ENCODE measurements around the gene DES. TPM values are rescaled to one million over a fixed set of nuclear protein-coding genes. Genes with fewer than 3 reads are reported as not detected.

The DES gene
- total RNA-seq, 2 experiments from 2014 or later, result not detected

DNA sequence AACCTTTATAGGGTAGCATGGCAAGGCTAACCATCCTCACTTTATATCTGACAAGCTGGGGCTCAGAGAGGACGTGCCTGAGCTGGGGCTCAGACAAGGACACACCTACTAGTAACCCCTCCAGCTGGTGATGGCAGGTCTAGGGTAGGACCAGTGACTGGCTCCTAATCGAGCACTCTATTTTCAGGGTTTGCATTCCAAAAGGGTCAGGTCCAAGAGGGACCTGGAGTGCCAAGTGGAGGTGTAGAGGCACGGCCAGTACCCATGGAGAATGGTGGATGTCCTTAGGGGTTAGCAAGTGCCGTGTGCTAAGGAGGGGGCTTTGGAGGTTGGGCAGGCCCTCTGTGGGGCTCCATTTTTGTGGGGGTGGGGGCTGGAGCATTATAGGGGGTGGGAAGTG is 1.2 kb upstream of the DES start:
- Mint-ChIP-seq H3K4me1 (no peaks in the 10 kb centered on the region), H3K9me3 (ENCODE audit: low read depth) (no peaks in the 10 kb centered on the region), H3K27me3 (peaks cover 51% of the 10 kb centered on the region), H3K36me3 (no peaks in the 10 kb centered on the region), H3K27ac (no peak overlapping the region), H3K4me3 (no peak overlapping the region)
- ATAC-seq (no peak), DNase-seq (no peak)
- CTCF ChIA-PET, result interaction anchor here (0.7 to 2.2 kb wide), 2 partner anchors 14 to 458 kb away, joined by 4 to 11 read pairs; no protein-coding TSS in a partner anchor

DNA sequence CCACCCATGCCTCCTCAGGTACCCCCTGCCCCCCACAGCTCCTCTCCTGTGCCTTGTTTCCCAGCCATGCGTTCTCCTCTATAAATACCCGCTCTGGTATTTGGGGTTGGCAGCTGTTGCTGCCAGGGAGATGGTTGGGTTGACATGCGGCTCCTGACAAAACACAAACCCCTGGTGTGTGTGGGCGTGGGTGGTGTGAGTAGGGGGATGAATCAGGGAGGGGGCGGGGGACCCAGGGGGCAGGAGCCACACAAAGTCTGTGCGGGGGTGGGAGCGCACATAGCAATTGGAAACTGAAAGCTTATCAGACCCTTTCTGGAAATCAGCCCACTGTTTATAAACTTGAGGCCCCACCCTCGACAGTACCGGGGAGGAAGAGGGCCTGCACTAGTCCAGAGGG is 803 bp upstream of the DES start:
- peaks cover 51% of the 10 kb centered on the region for H3K27me3 Mint-ChIP-seq
- H3K4me1 Mint-ChIP-seq, result no peaks in the 10 kb centered on the region
- ATAC-seq (no peak), DNase-seq (no peak)
- CTCF ChIA-PET, result interaction anchor here (2.2 kb wide), 1 partner anchor 15 kb away, joined by 11 read pairs; no protein-coding TSS in a partner anchor
- H3K36me3 Mint-ChIP-seq, result no peaks in the 10 kb centered on the region
- no peaks in the 10 kb centered on the region for H3K9me3 Mint-ChIP-seq (ENCODE audit: low read depth)
- H3K4me3 Mint-ChIP-seq, result no peak overlapping the region
- H3K27ac Mint-ChIP-seq, result no peak overlapping the region

DNA sequence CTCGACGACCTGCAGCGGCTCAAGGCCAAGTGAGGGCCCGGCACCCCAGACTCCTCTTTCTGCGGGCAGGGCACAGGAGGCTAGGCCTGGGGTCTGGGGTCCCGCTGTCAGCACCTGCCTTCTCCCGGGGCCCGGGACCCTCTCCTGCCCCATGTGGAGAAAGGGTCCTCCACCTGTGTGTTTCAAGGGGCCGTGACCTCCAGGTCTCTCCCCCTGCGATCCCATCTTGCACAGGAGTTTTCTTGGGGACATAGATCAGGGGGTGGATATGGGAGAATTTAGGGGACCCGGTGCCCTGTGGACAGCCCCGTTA is 791 bp downstream of the DES start:
- ATAC-seq (no peak), DNase-seq (no peak)
- Mint-ChIP-seq H3K27me3 (peaks cover 40% of the 10 kb centered on the region), H3K4me1 (no peaks in the 10 kb centered on the region), H3K9me3 (ENCODE audit: low read depth) (no peaks in the 10 kb centered on the region), H3K4me3 (no peak overlapping the region), H3K27ac (no peak overlapping the region), H3K36me3 (no peaks in the 10 kb centered on the region)
- CTCF ChIA-PET, result interaction anchor here (0.8 to 1.7 kb wide), 2 partner anchors 15 to 16 kb away, joined by 3 to 4 read pairs; no protein-coding TSS in a partner anchor

DNA sequence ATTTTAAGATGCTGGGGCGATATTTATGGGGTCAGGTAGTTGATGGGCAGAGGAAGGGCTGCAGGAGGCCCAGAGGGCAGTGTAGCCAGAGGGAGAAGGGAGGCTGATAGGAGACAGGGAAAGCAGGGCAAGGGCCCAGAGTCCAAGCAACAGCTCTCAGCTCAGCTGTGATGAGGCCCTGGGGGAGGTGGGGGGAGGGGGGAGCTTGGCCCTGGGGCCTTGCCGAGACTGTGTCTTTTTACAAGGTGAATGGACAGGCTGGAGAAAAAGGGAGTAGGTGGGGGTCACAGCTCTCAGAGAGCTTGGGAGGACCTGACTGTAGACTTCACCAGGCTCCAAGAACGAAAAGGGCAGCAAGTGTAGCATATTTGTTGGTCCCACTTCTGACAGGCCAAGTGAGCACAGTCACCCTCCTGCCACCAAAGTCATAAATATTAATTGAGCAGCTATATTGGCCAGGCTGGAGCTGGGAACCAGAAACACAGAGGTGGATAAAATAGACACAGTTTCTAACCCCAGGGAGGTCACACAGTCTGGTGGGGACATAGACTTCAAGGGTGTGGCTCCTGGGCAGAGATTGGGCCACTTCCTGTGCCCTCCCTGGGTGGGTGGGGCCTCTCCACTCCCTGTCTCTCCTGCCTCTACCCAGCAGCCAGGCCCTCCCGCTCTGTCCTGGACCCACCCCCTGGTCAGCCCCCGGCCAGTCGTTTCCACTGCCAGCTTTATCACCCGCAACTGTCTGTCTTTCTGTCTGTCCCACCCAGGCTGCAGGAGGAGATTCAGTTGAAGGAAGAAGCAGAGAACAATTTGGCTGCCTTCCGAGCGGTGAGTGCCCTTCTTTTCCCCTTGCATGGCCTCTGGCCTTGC is 1.4 kb downstream of the DES start:
- Mint-ChIP-seq H3K27ac (no peak overlapping the region), H3K4me3 (no peak overlapping the region), H3K36me3 (no peaks in the 10 kb centered on the region), H3K27me3 (peaks cover 38% of the 10 kb centered on the region), H3K9me3 (ENCODE audit: low read depth) (no peaks in the 10 kb centered on the region), H3K4me1 (no peaks in the 10 kb centered on the region)
- CTCF ChIA-PET, result interaction anchor here (1.7 kb wide), 1 partner anchor 14 kb away, joined by 4 read pairs; no protein-coding TSS in a partner anchor
- ATAC-seq, result no peak
- DNase-seq, result no peak

DNA sequence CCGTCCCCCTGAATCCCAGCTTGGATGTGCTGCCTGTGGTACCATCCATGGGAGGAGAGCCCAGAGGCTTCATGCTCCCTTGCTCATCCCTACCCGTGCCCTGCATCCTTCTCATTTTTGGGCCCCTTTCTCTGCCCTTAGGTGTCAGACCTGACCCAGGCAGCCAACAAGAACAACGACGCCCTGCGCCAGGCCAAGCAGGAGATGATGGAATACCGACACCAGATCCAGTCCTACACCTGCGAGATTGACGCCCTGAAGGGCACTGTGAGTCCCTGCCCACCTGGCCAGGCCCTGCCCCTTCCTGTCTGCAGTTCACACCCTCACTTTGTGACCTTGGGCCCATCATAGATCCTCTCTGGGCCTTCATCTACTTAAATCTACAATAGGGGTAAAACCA is 2.5 kb downstream of the DES start:
- no peaks in the 10 kb centered on the region for H3K36me3 Mint-ChIP-seq
- DNase-seq (no peak), ATAC-seq (no peak)
- no peak overlapping the region for H3K27ac Mint-ChIP-seq
- no peaks in the 10 kb centered on the region for H3K9me3 Mint-ChIP-seq (ENCODE audit: low read depth)
- no peak overlapping the region for H3K4me3 Mint-ChIP-seq
- CTCF ChIA-PET, result no interaction called here
- H3K27me3 Mint-ChIP-seq, result peaks cover 27% of the 10 kb centered on the region
- no peaks in the 10 kb centered on the region for H3K4me1 Mint-ChIP-seq

DNA sequence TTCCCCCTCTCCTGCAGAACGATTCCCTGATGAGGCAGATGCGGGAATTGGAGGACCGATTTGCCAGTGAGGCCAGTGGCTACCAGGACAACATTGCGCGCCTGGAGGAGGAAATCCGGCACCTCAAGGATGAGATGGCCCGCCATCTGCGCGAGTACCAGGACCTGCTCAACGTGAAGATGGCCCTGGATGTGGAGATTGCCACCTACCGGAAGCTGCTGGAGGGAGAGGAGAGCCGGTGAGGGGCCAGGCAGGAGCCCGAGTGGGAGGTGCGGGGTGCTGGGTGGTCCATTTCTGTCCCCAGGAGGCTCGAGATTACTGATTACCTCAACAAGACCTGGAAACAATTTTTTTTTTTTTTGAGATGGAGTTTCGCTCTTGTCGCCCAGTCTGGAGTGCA is 3.1 kb downstream of the DES start:
- CTCF ChIA-PET, result no interaction called here
- no peak overlapping the region for H3K27ac Mint-ChIP-seq

DNA sequence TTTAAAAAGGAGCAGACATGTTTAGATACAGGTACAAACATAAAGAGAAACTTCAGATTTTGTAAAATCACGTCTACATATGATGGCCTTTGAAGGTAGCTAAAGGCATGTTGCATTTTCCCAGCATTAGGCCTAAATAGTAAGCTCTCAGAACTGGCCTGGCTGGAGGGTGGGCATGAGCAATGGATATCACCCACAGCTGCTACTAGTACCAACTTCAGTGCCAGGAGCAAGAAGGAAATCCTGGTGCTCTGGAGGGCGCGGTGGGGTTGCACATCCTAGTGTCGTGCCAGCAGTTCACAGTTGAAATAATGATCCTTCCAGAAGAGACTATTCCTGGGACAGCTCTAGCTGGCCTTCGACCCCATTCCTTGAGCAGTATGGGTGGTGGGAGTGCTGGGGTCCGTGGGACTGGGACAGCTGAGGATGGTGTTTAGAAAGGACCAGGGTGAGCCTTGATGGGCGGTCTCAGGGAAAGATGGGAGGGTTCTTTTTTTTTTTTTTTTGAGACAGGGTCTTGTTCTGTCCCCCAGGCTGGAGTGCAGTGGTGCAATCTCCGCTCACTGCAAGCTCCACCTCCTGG is 4.9 kb downstream of the DES start:
- no peak for ATAC-seq
- Mint-ChIP-seq H3K4me3 (no peak overlapping the region), H3K4me1 (no peaks in the 10 kb centered on the region), H3K27me3 (peaks cover 16% of the 10 kb centered on the region), H3K27ac (no peak overlapping the region), H3K9me3 (ENCODE audit: low read depth) (no peaks in the 10 kb centered on the region), H3K36me3 (no peaks in the 10 kb centered on the region)
- CTCF ChIA-PET, result no interaction called here
- DNase-seq, result no peak

More for the DNA sequence above, 3.1 kb downstream of the DES start:
- DNase-seq (no peak), ATAC-seq (no peak)
- Mint-ChIP-seq H3K4me3 (no peak overlapping the region), H3K9me3 (ENCODE audit: low read depth) (no peaks in the 10 kb centered on the region), H3K27me3 (peaks cover 22% of the 10 kb centered on the region), H3K4me1 (no peaks in the 10 kb centered on the region), H3K36me3 (no peaks in the 10 kb centered on the region)

DNA sequence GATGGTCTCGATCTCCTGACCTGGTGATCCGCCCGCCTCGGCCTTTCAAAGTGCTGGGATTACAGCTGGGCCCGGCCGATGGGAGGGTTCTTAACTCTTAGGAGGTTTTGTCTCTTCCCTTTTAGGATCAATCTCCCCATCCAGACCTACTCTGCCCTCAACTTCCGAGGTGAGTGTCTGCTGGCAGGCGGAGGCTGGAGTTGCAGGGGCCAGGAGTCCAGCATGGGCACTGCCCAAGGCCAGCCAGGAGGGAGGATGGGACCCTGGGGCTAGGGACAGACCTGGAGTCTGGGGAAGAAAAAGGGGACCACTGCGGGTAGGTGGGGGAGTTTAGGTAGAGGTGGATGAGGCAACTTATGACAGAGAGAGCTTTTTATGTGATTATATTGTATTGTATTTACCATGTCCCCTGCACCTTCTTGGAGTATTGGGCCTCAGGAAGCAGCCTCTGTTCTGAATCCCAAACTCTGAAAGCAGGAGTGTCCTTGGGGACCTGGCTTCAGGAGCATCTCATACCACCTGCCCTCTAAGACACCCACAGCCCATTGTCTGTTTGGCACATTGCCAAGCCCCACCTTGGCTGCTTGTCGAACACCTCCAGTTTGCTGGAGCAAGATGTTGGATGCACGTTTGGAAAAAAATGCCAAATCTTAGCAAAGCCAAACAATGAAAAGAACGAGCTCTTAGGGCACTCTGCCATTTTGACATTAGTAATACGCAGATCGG is 5.6 kb downstream of the DES start:
- H3K27ac Mint-ChIP-seq, result no peak overlapping the region
- CTCF ChIA-PET, result no interaction called here
- peaks cover 12% of the 10 kb centered on the region for H3K27me3 Mint-ChIP-seq
- no peaks in the 10 kb centered on the region for H3K9me3 Mint-ChIP-seq (ENCODE audit: low read depth)
- no peak overlapping the region for H3K4me3 Mint-ChIP-seq
- H3K4me1 Mint-ChIP-seq, result no peaks in the 10 kb centered on the region
- DNase-seq (no peak), ATAC-seq (no peak)
- H3K36me3 Mint-ChIP-seq, result no peaks in the 10 kb centered on the region

DNA sequence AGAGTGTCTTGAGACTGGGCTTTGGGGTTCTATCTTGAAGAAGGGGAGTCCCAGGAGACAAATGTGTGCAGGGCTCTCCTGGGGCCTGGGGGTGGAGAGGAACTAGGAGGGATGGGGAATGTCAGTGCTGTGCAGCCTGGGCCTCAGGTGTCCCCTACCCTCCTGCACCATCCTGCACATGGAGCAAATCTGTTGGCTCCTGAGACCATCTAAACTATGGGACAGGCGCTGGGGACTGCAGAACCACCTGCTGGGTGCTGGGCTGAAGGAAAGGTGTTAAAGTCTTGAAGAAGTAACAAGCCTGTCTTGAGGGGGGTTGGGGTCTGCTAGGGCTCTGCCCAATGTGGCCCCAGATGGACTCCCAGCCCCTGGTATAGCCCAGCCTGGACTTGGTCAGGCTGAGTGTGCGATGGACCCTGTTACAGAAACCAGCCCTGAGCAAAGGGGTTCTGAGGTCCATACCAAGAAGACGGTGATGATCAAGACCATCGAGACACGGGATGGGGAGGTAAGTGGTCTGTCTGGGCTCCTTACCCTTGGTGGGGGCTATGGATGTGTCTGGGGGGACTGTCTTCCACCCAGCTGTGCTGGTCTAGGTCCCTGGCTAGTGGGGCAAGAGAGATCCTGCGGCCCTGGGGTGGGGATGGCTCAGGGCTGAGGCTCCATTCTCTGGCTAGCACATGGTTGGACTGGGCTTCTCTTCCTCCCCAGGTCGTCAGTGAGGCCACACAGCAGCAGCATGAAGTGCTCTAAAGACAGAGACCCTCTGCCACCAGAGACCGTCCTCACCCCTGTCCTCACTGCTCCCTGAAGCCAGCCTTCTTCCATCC is 7.3 kb downstream of the DES start:
- no peaks in the 10 kb centered on the region for H3K36me3 Mint-ChIP-seq
- CTCF ChIA-PET, result no interaction called here

DNA sequence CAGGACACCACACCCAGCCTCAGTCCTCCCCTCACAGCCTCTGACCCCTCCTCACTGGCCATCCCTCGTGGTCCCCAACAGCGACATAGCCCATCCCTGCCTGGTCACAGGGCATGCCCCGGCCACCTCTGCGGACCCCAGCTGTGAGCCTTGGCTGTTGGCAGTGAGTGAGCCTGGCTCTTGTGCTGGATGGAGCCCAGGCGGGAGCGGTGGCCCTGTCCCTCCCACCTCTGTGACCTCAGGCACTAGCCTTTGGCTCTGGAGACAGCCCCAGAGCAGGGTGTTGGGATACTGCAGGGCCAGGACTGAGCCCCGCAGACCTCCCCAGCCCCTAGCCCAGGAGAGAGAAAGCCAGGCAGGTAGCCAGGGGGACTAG is 7.9 kb downstream of the DES start:
- no peak for DNase-seq
- Mint-ChIP-seq H3K4me1 (no peaks in the 10 kb centered on the region), H3K27ac (no peak overlapping the region), H3K4me3 (no peak overlapping the region), H3K9me3 (ENCODE audit: low read depth) (no peaks in the 10 kb centered on the region), H3K36me3 (no peaks in the 10 kb centered on the region), H3K27me3 (peaks cover 3% of the 10 kb centered on the region)
- CTCF ChIA-PET, result no interaction called here
- ATAC-seq, result no peak

More for the DNA sequence above, 7.3 kb downstream of the DES start:
- ATAC-seq (no peak), DNase-seq (no peak)
- no peak overlapping the region for H3K4me3 Mint-ChIP-seq
- no peaks in the 10 kb centered on the region for H3K9me3 Mint-ChIP-seq (ENCODE audit: low read depth)
- no peaks in the 10 kb centered on the region for H3K4me1 Mint-ChIP-seq
- peaks cover 3% of the 10 kb centered on the region for H3K27me3 Mint-ChIP-seq
- H3K27ac Mint-ChIP-seq, result no peak overlapping the region

DNA sequence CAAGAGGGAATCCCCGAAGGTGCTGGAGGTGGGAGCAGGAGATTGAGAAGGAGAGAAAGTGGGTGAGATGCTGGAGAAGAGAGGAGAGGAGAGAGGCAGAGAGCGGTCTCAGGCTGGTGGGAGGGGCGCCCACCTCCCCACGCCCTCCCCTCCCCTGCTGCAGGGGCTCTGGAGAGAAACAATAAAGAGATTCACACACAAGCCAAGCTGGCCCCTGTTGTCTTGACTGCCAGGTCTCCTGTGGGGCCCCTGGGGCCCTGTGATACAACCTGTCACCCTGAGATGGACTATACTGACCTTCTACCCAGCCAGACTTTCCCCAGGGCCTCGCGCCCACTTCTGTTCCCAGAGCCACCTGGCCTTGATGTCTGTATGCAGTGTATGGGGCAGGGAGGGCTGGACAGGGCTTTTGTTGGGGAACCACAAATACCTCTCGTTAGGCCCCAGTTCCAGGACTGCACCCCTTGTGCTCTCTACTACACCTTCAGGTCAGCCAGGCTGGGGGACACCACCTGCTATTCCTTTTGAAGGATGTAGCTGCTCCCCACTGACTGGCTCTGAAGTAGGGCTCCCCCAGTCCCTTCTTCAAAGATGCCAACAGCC is 8.5 kb downstream of the DES start:
- Mint-ChIP-seq H3K4me3 (no peak overlapping the region), H3K36me3 (no peaks in the 10 kb centered on the region), H3K27me3 (peaks cover 7% of the 10 kb centered on the region), H3K4me1 (no peaks in the 10 kb centered on the region), H3K9me3 (ENCODE audit: low read depth) (no peaks in the 10 kb centered on the region), H3K27ac (no peak overlapping the region)
- ATAC-seq (no peak), DNase-seq (no peak)
- CTCF ChIA-PET, result interaction anchor here (1.1 kb wide), 1 partner anchor 23 kb away, joined by 3 read pairs; no protein-coding TSS in a partner anchor

DNA sequence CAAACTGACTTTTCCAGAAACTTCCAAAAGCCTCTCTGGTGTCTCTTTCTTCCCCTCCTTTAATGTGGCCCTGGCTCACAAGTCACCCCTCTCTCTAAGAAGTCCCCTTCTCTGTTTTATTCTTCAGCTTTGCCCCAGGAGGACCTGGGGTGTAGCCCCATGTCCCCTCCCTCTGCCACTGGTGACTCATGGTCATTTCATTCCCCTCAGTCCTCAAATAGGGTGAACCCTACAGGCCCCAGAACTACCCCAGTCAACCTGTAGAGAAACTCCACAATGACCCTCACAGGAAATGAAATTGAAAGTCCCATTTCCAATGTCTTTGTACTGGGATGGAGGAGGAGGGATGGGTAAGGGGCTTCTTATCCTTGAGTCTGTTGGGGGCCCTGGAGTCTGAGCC is 10.3 kb downstream of the DES start:
- no peak for DNase-seq
- no peak overlapping the region for H3K4me3 Mint-ChIP-seq
- CTCF ChIA-PET, result interaction anchor here (1.2 kb wide), 1 partner anchor 101 kb away, joined by 4 read pairs; no protein-coding TSS in a partner anchor

More for the DNA sequence above, 10.3 kb downstream of the DES start:
- H3K27ac Mint-ChIP-seq, result no peak overlapping the region
- no peak for ATAC-seq
- H3K27me3 Mint-ChIP-seq, result peaks cover 12% of the 10 kb centered on the region
- H3K9me3 Mint-ChIP-seq (ENCODE audit: low read depth), result no peaks in the 10 kb centered on the region
- H3K4me1 Mint-ChIP-seq, result no peaks in the 10 kb centered on the region
- no peaks in the 10 kb centered on the region for H3K36me3 Mint-ChIP-seq

Measured in activated CD8-positive, alpha-beta memory T cell treated with anti-CD3 and anti-CD28 coated beads, Interleukin-2, amount 10 ng/mL, durations not matched to agents 7 days and 5 days (primary cell).